ENCODE measurements around the gene LRCH1. TPM values are rescaled to one million over a fixed set of nuclear protein-coding genes. Genes with fewer than 3 reads are reported as not detected.

LRCH1 gene
- total and polyA plus RNA-seq, 2 of the 13 experiments (the other 11 are each of a cell fraction or from before 2014, with no cell fraction given), result 4.1 to 12.6 TPM

DNA sequence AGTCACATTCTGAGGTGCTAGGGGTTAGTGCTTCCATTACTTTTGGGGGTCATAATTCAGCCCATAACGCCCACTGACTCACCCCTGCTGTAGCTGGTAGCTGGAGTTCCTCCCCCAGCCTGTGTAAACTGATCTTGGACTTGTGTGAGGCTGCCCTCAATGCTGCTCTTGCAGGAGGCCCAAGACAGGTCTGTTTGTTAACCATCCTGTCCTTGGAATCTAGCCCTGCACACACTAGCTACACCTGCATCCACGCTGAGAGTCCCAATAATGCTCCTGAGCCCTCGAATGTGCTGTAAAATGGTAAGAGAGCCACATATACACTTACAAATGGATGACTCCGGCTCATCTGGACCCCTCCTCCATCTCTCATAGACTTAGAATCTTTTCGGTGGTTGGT, 9.6 kb downstream of the LRCH1 start:
- TF ChIP-seq ZNF556 (CRISPR knock-in tag; IDR thresholded peaks at IDR 0.05; ENCODE audit: borderline replicate concordance), result no peak
- TF ChIP-seq ZSCAN25 (CRISPR knock-in tag; IDR thresholded peaks at IDR 0.05), result peak; percentile 80; the same call in 1 of the 2 replicates
- TF ChIP-seq ARID5B (CRISPR knock-in tag; IDR thresholded peaks at IDR 0.05), result 0 out of 2 replicates have a peak, but pooled peaks have one; percentile 9
- TF ChIP-seq ZMYM4 (CRISPR knock-in tag; IDR thresholded peaks at IDR 0.05), result peak; percentile 17; the same call in 1 of the 2 replicates
- no peak for TF ChIP-seq ZNF646 (CRISPR knock-in tag; IDR thresholded peaks at IDR 0.05)
- no peak for TF ChIP-seq CSRNP2 (CRISPR knock-in tag; conservative IDR thresholded peaks at IDR 0.05; ENCODE audit: low read depth)
- ATAC-seq (no peak), FAIRE-seq (no peak), DNase-seq (ENCODE audit: low spot score) (no peak)
- 87% methylated on average over 4 of the region's 5 CpGs for WGBS (ENCODE audit: low lambda C conversion rate)
- Histone ChIP-seq H3K79me2 (ENCODE audit: insufficient read depth, low read length) (peaks cover 93% of the 10 kb centered on the region), H3K9ac (ENCODE audit: insufficient read depth, low read depth, low read length) (no peak overlapping the region), H3K27me3 (ENCODE audit: control insufficient read depth in 1 of 2, insufficient read depth in 2 of 2, low read length in 2 of 2) (no peaks in the 10 kb centered on the region), H3K4me1 (ENCODE audit: insufficient read depth, low read length) (peaks cover 26% of the 10 kb centered on the region), H3K36me3 (replicated peaks in 1 of 2; ENCODE audit: control insufficient read depth in 1 of 2, insufficient read depth in 2 of 2, low read length in 2 of 2) (peaks cover 1 to 3% of the 10 kb centered on the region in 2 experiments; a peak in 1 of 5 replicates), H2AFZ (ENCODE audit: low read length) (no peak overlapping the region), H3K27ac (ENCODE audit: extremely low read length, insufficient read depth, low read length) (no peak overlapping the region), H4K20me1 (ENCODE audit: insufficient read depth, low read length) (peaks cover 46% of the 10 kb centered on the region), H3K4me2 (ENCODE audit: low read depth, low read length) (peak overlapping the region; percentile 5; the same call in 1 of the 2 replicates), H3K4me3 (replicated peaks in 1 of 3; ENCODE audit: insufficient read depth in 1 of 3, low read depth in 2 of 3, low read length in 3 of 3) (no peak overlapping the region), H3K9me3 (ENCODE audit: low read length) (no peaks in the 10 kb centered on the region)
- in situ Hi-C loops (cut with HindIII; ENCODE audit: extremely low pct_ligation_motif_present, low pct_unique_long_range_greater_than_20kb), result no loop called here
- CTCF ChIA-PET (ENCODE audit: low intra/inter-chr PET ratio, low total read pairs), result no interaction called here
- intact Hi-C loops (cut with micrococcal nuclease; ENCODE audit: unreplicated experiment), result no loop called here
- POLR2A ChIA-PET, result no interaction called here
- no TSS peak for BruUV-seq (replicated peaks)

All from HepG2 (cell line).